Psoas muscle (tissue), 8 donors: ENCODE data around the gene TUFT1. TPM values are rescaled to one million over a fixed set of nuclear protein-coding genes. Genes with fewer than 3 reads are reported as not detected.

Experiments used
- ATAC-seq, 4 donors: fragments of 200-7000 bp; cut with Tn5 transposase; one replicate each; pipeline ENCODE4 v1.9.1; 2020; ENCODE audit warnings: moderate library complexity in 3 of 4, mild to moderate bottlenecking in 2 of 4
- DNase-seq, 2 donors: peaks; one replicate each; pipeline ENCODE4 v3.0.0-alpha.2; 2020
- H3K27ac ChIP-seq: fragments of 200-600 bp; one replicate; pipeline ENCODE4 v1.8.0; 2022
- H3K27me3 ChIP-seq, 3 donors: fragments of 200-600 bp in 1 of 3; one replicate each; pipeline versions ENCODE4 v1.6.1 to v1.8.0; 2013 to 2022; ENCODE audit warnings: low read length in 2 of 3, mild to moderate bottlenecking in 2 of 3, moderate library complexity in 1 of 3; ENCODE audit not compliant: insufficient read depth in 3 of 3
- H3K36me3 ChIP-seq, 2 donors: fragments of 200-600 bp in 1 of 2; one replicate each; pipeline versions ENCODE4 v1.6.1 to v1.8.0; 2013 to 2022; ENCODE audit warnings: low read depth in 1 of 2, mild to moderate bottlenecking in 1 of 2, moderate library complexity in 1 of 2; ENCODE audit not compliant: insufficient read depth in 1 of 2
- H3K4me1 ChIP-seq: fragments of 200-600 bp; one replicate; pipeline ENCODE4 v1.8.0; 2022
- H3K4me3 ChIP-seq: fragments of 200-600 bp; one replicate; pipeline ENCODE4 v1.8.0; 2022; ENCODE audit warnings: mild to moderate bottlenecking
- H3K9me3 ChIP-seq: fragments of 200-600 bp; one replicate; pipeline ENCODE4 v1.8.0; 2022
- WGBS, 3 donors: extraction: QIAGEN DNeasy Blood & Tissue Kit; methylation state at CpG; one replicate each; pipeline versions ENCODE4 v1.1.6 to v1.1.7; 2013; 5-methylcytosine and 5-hydroxymethylcytosine counted together
- intact Hi-C, 2 donors: fragments of 100-400 bp; cut with DNase I; formaldehyde crosslinking; loops; one replicate each; pipeline versions ENCODE4 v1.11.0 to v1.14.2; 2022
- polyA plus RNA-seq, 3 donors: library from polyadenylated mRNA; stranded (reverse); fragments of 200-250 nt; gene quantifications; one replicate each; pipeline ENCODE4 v1.2.3, GENCODE V29; 2013
- total RNA-seq, 4 donors: library from RNA; stranded (reverse); fragmentation: NEBNext Ultra II Directional in 2 of 4; extraction: Animal tissue kit (Norgen Biotek cat#: 25700) in 2 of 4; gene quantifications; one replicate each; pipeline versions ENCODE4 v1.2.1 to v1.2.4, GENCODE V29; 2021 to 2023
- TF ChIP-seq, protein P1 (sequence below): fragments of 200-600 bp; IDR thresholded peaks from one replicate; pipeline ENCODE4 v1.8.0; 2022; ENCODE audit warnings: antibody characterized with exemption
- donor health status: healthy with polysubstance abuse.
- donor health status: DM: no; HTN: no; CAD: no; lungs with moderate emphysema.
- donor health status: Bipolar disorder and iron deficiency.
- donor health status: healthy.
- donor health status: DM: yes; HTN: yes; CAD: no.
- donor health status: DM: no; HTN: no; CAD: no.
- donor health status: DM: no; HTN: no; CAD: no.
- donor health status: DM: yes; HTN: yes; CAD: no.

TUFT1 gene
- total and polyA plus RNA-seq, 7 donors, result 0.86 to 5.3 (median 1.2) TPM

DNA sequence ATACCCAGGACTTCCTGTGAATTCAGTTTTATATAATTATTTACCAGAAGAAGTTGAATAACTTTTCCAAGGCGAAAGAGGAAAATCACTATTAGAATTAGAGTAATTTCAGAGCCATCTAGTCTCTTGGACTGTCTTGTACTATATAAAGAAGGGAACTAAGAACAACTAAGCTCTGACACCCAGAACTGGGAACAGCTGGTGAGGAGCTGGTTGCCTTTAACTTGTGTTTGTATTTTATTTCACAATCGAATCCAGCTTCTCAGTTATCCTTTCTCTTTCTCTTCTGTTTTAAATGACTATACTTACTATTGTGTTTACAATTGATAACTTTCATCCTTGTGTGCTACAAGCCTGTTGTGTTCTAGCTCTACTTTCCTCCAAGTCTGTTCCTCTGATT is 80.2 kb downstream of the TUFT1 start:
- Histone ChIP-seq H3K4me3 (peak overlapping the region; percentile 45), H3K4me1 (peaks cover 36% of the 10 kb centered on the region), H3K36me3 (peaks cover 0 to 6% of the 10 kb centered on the region in 2 donors), H3K27ac (peak overlapping the region; percentile 75), H3K9me3 (no peaks in the 10 kb centered on the region), H3K27me3 (no peaks in the 10 kb centered on the region)
- DNase-seq (no peak), ATAC-seq (peak; percentile 79 to 96 (median 88))
- TF ChIP-seq, protein P1, sequence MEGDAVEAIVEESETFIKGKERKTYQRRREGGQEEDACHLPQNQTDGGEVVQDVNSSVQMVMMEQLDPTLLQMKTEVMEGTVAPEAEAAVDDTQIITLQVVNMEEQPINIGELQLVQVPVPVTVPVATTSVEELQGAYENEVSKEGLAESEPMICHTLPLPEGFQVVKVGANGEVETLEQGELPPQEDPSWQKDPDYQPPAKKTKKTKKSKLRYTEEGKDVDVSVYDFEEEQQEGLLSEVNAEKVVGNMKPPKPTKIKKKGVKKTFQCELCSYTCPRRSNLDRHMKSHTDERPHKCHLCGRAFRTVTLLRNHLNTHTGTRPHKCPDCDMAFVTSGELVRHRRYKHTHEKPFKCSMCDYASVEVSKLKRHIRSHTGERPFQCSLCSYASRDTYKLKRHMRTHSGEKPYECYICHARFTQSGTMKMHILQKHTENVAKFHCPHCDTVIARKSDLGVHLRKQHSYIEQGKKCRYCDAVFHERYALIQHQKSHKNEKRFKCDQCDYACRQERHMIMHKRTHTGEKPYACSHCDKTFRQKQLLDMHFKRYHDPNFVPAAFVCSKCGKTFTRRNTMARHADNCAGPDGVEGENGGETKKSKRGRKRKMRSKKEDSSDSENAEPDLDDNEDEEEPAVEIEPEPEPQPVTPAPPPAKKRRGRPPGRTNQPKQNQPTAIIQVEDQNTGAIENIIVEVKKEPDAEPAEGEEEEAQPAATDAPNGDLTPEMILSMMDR, result no peak
- intact Hi-C loops, result no loop called here
- WGBS, 3 donors, result 20 to 34% (median 22%) methylated on average over 2 of the region's 2 CpGs

DNA sequence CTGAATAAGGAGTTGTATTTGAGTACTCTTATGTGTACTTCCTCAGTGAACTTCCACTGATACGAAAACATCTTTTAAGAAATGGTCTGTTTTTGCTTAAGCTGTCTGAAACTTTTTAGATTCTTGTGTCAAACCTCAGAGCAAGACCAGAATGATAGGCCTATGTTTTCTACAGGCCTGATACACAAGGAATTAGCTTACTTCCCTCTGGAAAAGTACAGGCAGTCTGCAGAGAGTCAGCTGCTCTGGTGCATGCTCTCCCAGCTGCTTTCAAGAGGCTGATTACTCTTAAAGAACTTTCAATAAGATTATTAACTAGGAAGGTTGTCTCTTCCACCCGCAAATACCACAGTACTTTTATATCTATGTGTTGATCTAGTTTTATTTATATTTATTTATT is 81.2 kb downstream of the TUFT1 start:
- peak overlapping the region; percentile 45 for H3K4me3 ChIP-seq
- peak overlapping the region; percentile 75 for H3K27ac ChIP-seq
- peaks cover 36% of the 10 kb centered on the region for H3K4me1 ChIP-seq
- no peaks in the 10 kb centered on the region for H3K9me3 ChIP-seq
- H3K27me3 ChIP-seq, result no peaks in the 10 kb centered on the region
- intact Hi-C loops, result no loop called here
- peaks cover 0 to under 1% of the 10 kb centered on the region in 2 donors for H3K36me3 ChIP-seq
- TF ChIP-seq, protein P1, result no peak
- DNase-seq, result no peak
- peak in 1 of 4 donors; percentile 53 for ATAC-seq
- WGBS, 3 donors, result 48 to 67% (median 56%) methylated on average over 2 of the region's 2 CpGs

DNA sequence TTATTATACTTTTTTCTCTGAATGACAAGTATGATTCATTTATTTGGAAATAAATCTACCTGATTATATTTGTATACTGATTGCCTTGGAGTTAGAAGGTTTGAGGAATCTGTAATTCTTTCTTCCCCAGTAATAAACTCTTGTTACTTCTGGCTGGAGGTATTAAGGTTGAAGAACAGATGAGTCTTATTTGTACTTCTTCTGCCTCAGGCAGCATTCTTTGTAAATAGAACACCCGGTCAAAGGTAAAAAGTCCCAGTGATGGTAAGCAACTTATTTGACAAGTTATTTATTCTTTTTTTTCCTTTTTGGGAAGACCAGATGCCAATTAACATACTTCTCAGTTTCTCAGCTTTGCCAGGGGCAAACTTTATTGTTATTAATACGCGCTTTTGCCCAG is 84.7 kb downstream of the TUFT1 start:
- TF ChIP-seq, protein P1, result no peak
- Histone ChIP-seq H3K36me3 (no peaks in the 10 kb centered on the region), H3K27ac (no peak overlapping the region), H3K9me3 (no peaks in the 10 kb centered on the region), H3K27me3 (no peaks in the 10 kb centered on the region), H3K4me3 (no peak overlapping the region), H3K4me1 (peaks cover 21% of the 10 kb centered on the region)
- DNase-seq (no peak), ATAC-seq (no peak)
- intact Hi-C loops, result no loop called here
- 97 to 100% (median 100%) methylated on average over 3 of the region's 3 CpGs for WGBS, 3 donors

DNA sequence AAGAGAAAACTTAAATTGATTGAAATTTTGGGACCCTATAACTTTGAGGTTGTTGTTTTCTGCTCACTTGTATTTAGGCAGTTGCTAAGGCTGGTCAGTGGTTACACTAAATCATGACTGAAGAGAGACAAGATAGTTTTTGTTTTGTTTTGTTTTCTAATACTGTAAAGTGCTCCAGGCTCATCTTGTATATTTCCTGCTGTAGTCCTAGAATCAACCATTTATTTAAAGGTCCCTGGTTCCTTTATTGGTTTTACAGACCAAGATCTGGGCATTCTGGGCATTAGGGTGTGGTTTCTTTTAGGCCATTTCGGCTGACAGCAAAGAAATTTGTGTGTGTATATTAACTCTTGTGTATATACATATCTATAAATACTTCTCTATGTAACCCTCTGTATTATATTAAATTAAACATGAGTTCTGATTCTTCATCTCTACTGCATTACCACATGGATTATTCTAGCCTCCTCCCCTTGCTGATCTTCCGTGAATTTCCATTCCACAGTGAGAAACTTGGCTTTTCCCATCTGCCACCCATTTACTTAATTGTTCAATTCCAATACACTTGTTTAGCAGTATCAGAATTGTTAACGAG is 86.7 kb downstream of the TUFT1 start:
- no peak overlapping the region for H3K27ac ChIP-seq
- 88 to 94% (median 93%) methylated on average over 3 of the region's 3 CpGs for WGBS, 3 donors
- intact Hi-C loops, result no loop called here
- ATAC-seq (no peak), DNase-seq (no peak)
- H3K4me3 ChIP-seq, result no peak overlapping the region
- H3K27me3 ChIP-seq, result no peaks in the 10 kb centered on the region
- no peaks in the 10 kb centered on the region for H3K9me3 ChIP-seq
- no peaks in the 10 kb centered on the region for H3K36me3 ChIP-seq
- H3K4me1 ChIP-seq, result peaks cover under 1% of the 10 kb centered on the region
- TF ChIP-seq, protein P1, result no peak

DNA sequence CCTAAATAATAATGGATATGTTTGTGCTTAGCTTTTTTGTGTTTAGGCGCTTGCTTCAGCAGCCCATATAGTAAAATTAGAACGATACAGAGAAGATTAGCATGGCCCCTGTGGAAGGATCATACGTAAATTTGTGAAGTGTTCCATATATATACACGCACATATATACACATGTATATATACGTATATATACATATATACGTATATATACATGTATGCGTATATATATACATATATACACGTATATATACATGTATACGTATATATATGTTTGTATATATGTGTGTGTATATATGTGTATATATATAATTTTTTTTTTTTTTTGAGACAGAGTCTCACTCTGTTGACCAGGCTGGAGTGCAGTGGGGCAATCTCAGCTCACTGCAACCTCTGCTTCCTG is 89.2 kb downstream of the TUFT1 start:
- H3K27me3 ChIP-seq, result no peaks in the 10 kb centered on the region
- H3K4me3 ChIP-seq, result no peak overlapping the region
- H3K27ac ChIP-seq, result no peak overlapping the region
- no peaks in the 10 kb centered on the region for H3K4me1 ChIP-seq
- ATAC-seq (no peak), DNase-seq (no peak)
- 82 to 83% (median 82%) methylated on average over 9 of the region's 9 CpGs for WGBS, 3 donors
- intact Hi-C loops, result no loop called here
- TF ChIP-seq, protein P1, result no peak
- no peaks in the 10 kb centered on the region for H3K36me3 ChIP-seq
- no peaks in the 10 kb centered on the region for H3K9me3 ChIP-seq
